ENCODE measurements around the gene FKBP5. TPM values are rescaled to one million over a fixed set of nuclear protein-coding genes. Genes with fewer than 3 reads are reported as not detected.

FKBP5 gene
- total RNA-seq, 2 donors from 2014 or later, result 133 to 138 TPM

GRCh38 chr6:35524380-35525020 lies 164.2 kb downstream of the FKBP5 start:
- H3K27ac ChIP-seq, result no peak overlapping the region
- 83 to 92% methylated on average over 3 of the region's 3 CpGs for WGBS, 2 donors
- DNase-seq, result no peak
- H3K4me3 ChIP-seq, result no peak overlapping the region
- peaks cover 9% of the 10 kb centered on the region for H3K4me1 ChIP-seq
- H3K9me3 ChIP-seq, result no peaks in the 10 kb centered on the region
- intact Hi-C loops (cut with DNase I), result loop anchor here (5.0 kb wide), 1 partner anchor 213 kb away; the partner anchor contains the start of gene ARMC12
- no peaks in the 10 kb centered on the region for H3K36me3 ChIP-seq (replicated peaks in 1 of 2; ENCODE audit: insufficient read depth in 1 of 2, low read depth in 2 of 2)
- ATAC-seq, result no peak
- H3K27me3 ChIP-seq, result no peaks in the 10 kb centered on the region
- TF ChIP-seq CTCF (IDR thresholded peaks at IDR 0.05), result no peak
- TF ChIP-seq POLR2A (IDR thresholded peaks at IDR 0.05), result no peak

Small RNA genes lying within 50 kb of the gene (microRNA-seq; reads per million reads assigned to microRNA genes)
- 2.8 to 7.2 reads per million in 2 donors for gene MIR5690 (ENCODE audit: borderline number of aligned reads in 2 of 2, borderline replicate concordance in 2 of 2)

Small RNA genes lying within 50 kb of the gene (small RNA-seq; reads per million reads assigned to genes)
- not detected for gene MIR5690
- gene RF00561, result not detected

Other genes starting within 250 kb of the FKBP5 start
- 1 to 10 TPM; 4.9 to 9.2 TPM for gene FANCE, start 236.6 kb downstream of the FKBP5 start, total RNA-seq
- gene RPL10A, start 220.5 kb downstream of the FKBP5 start, total RNA-seq, result 100 to 1,000 TPM; 563 to 782 TPM
- gene TEAD3, start 191.8 kb downstream of the FKBP5 start, total RNA-seq, result 1 to 10 TPM; 6.5 to 8.9 TPM
- gene TULP1, start 176.0 kb downstream of the FKBP5 start, total RNA-seq, result not detected
- under 1 TPM in 1 of 2 donors, not detected in 1; 0.26 TPM for gene ARMC12, start 48.1 kb upstream of the FKBP5 start, total RNA-seq
- not detected for gene CLPSL2, start 87.7 kb upstream of the FKBP5 start, total RNA-seq
- 10 to 100 TPM in 1 of 2 donors, 1 to 10 TPM in 1; 7.8 to 11.9 TPM for gene CLPSL1, start 92.1 kb upstream of the FKBP5 start, total RNA-seq
- over 10,000 TPM; 21,261 to 26,491 TPM for gene CLPS, start 108.4 kb upstream of the FKBP5 start, total RNA-seq
- 1 to 10 TPM; 5.6 to 6.2 TPM for gene LHFPL5, start 116.4 kb upstream of the FKBP5 start, total RNA-seq
- gene SRPK1, start 232.2 kb upstream of the FKBP5 start, total RNA-seq, result 10 to 100 TPM; 30.4 to 80.4 TPM